ENCODE results near the gene NAA16. TPM values are rescaled to one million over a fixed set of nuclear protein-coding genes. Genes with fewer than 3 reads are reported as not detected.

NAA16 gene
- total RNA-seq, 1 donor from 2014 or later: 18.8 TPM

- Histone ChIP-seq H3K27ac (ENCODE audit: low read depth, low read length) (no peak overlapping the region), H3K9me3 (ENCODE audit: control insufficient read depth in 3 of 3, low read length in 3 of 3) (no peaks in the 10 kb centered on the region), H3K36me3 (ENCODE audit: control insufficient read depth in 3 of 3, insufficient read depth in 3 of 3, low read length in 3 of 3) (no peaks in the 10 kb centered on the region), H3K27me3 (ENCODE audit: control insufficient read depth in 3 of 3, insufficient read depth in 3 of 3, low read length in 3 of 3) (no peaks in the 10 kb centered on the region), H3K4me3 (ENCODE audit: low read length in 3 of 3) (no peak overlapping the region), H3K4me1 (ENCODE audit: control insufficient read depth in 3 of 3, insufficient read depth in 3 of 3, low read length in 3 of 3) (no peaks in the 10 kb centered on the region), H3K9ac (ENCODE audit: low read depth in 1 of 3, low read length in 3 of 3) (no peak overlapping the region)
Observed at GRCh38 chr13:41299316-41300094, 11.6 kb upstream of the NAA16 start.

GRCh38 chr13:41302743-41303142 is 8.3 kb upstream of the NAA16 start:
- Histone ChIP-seq H3K36me3 (ENCODE audit: control insufficient read depth in 3 of 3, insufficient read depth in 3 of 3, low read length in 3 of 3) (no peaks in the 10 kb centered on the region), H3K27ac (ENCODE audit: low read depth, low read length) (no peak overlapping the region), H3K4me3 (ENCODE audit: low read length in 3 of 3) (no peak overlapping the region), H3K27me3 (ENCODE audit: control insufficient read depth in 3 of 3, insufficient read depth in 3 of 3, low read length in 3 of 3) (no peaks in the 10 kb centered on the region), H3K9me3 (ENCODE audit: control insufficient read depth in 3 of 3, low read length in 3 of 3) (no peaks in the 10 kb centered on the region), H3K4me1 (ENCODE audit: control insufficient read depth in 3 of 3, insufficient read depth in 3 of 3, low read length in 3 of 3) (no peaks in the 10 kb centered on the region), H3K9ac (ENCODE audit: low read depth in 1 of 3, low read length in 3 of 3) (no peak overlapping the region)

- H3K4me3 ChIP-seq (ENCODE audit: low read length in 3 of 3): no peak overlapping the region
- H3K27me3 ChIP-seq (ENCODE audit: control insufficient read depth in 3 of 3, insufficient read depth in 3 of 3, low read length in 3 of 3): no peaks in the 10 kb centered on the region
- no peaks in the 10 kb centered on the region for H3K4me1 ChIP-seq (ENCODE audit: control insufficient read depth in 3 of 3, insufficient read depth in 3 of 3, low read length in 3 of 3)
- no peak overlapping the region for H3K9ac ChIP-seq (ENCODE audit: low read depth in 1 of 3, low read length in 3 of 3)
- no peak overlapping the region for H3K27ac ChIP-seq (ENCODE audit: low read depth, low read length)
- no peaks in the 10 kb centered on the region for H3K36me3 ChIP-seq (ENCODE audit: control insufficient read depth in 3 of 3, insufficient read depth in 3 of 3, low read length in 3 of 3)
- H3K9me3 ChIP-seq (ENCODE audit: control insufficient read depth in 3 of 3, low read length in 3 of 3): no peaks in the 10 kb centered on the region
Observed at GRCh38 chr13:41304551-41304950, 6.5 kb upstream of the NAA16 start.

DNA sequence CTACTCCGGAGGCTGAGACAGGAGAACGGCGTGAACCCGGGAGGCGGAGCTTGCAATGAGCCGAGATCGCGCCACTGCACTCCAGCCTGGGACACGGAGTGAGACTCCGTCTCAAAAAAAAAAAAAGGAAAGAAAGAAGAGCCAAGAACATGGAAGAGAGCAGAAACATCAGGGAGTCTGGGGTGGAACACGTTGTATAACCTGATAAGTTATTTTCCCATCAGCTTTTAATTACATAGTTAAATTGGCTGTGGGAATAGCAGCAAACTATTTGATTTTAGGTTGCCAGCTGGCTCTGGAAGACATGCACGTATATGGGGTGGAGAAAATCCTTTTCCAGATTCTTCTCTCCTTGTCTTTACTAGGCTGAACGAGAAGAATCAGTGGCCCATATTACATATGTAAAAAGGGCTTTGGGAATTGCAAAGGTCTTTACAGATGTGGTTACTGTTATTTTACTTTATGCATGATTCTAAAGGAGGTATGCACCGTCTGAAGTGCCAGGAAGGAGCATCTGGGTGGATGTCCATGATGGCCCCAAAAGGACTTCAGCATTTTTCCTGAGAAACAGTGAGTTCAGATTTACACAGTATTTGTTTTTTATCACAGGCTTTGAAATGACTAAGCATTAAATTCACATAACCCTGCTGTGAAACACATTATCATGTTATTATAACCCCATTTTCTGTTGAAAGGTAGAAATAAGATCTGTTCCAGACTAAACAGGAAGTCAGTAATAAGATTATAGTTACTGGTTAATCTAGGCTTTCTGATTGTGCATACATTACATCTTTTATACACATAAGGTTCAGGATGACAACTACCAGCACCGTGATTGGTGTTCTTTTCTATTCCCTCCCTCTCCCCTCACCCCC is 4.6 kb upstream of the NAA16 start:
- no peaks in the 10 kb centered on the region for H3K36me3 ChIP-seq (ENCODE audit: control insufficient read depth in 3 of 3, insufficient read depth in 3 of 3, low read length in 3 of 3)
- no peak overlapping the region for H3K9ac ChIP-seq (ENCODE audit: low read depth in 1 of 3, low read length in 3 of 3)
- H3K4me3 ChIP-seq (ENCODE audit: low read length in 3 of 3): no peak overlapping the region
- peaks cover 0 to 6% (median 4%) of the 10 kb centered on the region in 3 donors for H3K4me1 ChIP-seq (ENCODE audit: control insufficient read depth in 3 of 3, insufficient read depth in 3 of 3, low read length in 3 of 3)
- H3K27me3 ChIP-seq (ENCODE audit: control insufficient read depth in 3 of 3, insufficient read depth in 3 of 3, low read length in 3 of 3): no peaks in the 10 kb centered on the region
- H3K9me3 ChIP-seq (ENCODE audit: control insufficient read depth in 3 of 3, low read length in 3 of 3): no peaks in the 10 kb centered on the region
- H3K27ac ChIP-seq (ENCODE audit: low read depth, low read length): no peak overlapping the region

DNA sequence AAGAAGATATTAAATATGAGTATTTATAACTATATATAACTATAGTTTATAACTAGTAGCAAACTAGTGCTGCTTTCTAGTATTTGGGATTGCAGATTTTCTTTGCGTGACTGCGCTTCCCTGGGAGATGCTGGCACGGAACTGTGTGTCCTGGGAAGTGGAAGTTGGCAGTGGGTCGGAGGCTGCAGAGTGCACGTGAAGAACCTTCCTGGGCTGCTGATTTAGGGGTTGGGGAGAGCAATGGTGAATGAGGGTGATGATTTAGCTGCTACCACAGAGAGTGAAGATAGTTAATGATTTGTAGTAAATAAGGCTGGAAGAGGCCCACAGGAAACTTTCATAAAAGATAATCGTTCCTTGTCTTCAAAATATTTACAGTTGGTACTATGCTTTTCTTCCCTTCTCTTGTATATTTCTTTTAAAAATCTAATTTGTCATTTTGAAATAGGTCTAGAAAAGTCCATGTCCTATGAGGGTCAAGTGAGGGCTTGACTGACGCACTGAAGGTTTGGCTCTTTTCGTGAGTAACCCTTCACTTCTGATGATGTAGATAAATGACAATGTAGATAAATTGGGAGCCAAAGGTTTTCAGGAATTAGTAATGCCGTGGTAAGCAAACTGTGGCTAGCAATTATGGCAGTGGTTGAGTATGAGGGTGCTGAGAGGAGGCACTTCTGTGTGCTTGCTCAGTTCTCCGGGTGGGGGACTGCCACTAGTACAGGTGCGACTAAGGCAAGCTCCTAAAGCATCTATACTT is 3.0 kb upstream of the NAA16 start:
- no peak overlapping the region for H3K27ac ChIP-seq (ENCODE audit: low read depth, low read length)
- H3K9ac ChIP-seq (ENCODE audit: low read depth in 1 of 3, low read length in 3 of 3): no peak overlapping the region
- no peak overlapping the region for H3K4me3 ChIP-seq (ENCODE audit: low read length in 3 of 3)
- peaks cover under 1 to 11% (median 8%) of the 10 kb centered on the region in 3 donors for H3K4me1 ChIP-seq (ENCODE audit: control insufficient read depth in 3 of 3, insufficient read depth in 3 of 3, low read length in 3 of 3)
- H3K36me3 ChIP-seq (ENCODE audit: control insufficient read depth in 3 of 3, insufficient read depth in 3 of 3, low read length in 3 of 3): no peaks in the 10 kb centered on the region
- H3K9me3 ChIP-seq (ENCODE audit: control insufficient read depth in 3 of 3, low read length in 3 of 3): no peaks in the 10 kb centered on the region
- no peaks in the 10 kb centered on the region for H3K27me3 ChIP-seq (ENCODE audit: control insufficient read depth in 3 of 3, insufficient read depth in 3 of 3, low read length in 3 of 3)

DNA sequence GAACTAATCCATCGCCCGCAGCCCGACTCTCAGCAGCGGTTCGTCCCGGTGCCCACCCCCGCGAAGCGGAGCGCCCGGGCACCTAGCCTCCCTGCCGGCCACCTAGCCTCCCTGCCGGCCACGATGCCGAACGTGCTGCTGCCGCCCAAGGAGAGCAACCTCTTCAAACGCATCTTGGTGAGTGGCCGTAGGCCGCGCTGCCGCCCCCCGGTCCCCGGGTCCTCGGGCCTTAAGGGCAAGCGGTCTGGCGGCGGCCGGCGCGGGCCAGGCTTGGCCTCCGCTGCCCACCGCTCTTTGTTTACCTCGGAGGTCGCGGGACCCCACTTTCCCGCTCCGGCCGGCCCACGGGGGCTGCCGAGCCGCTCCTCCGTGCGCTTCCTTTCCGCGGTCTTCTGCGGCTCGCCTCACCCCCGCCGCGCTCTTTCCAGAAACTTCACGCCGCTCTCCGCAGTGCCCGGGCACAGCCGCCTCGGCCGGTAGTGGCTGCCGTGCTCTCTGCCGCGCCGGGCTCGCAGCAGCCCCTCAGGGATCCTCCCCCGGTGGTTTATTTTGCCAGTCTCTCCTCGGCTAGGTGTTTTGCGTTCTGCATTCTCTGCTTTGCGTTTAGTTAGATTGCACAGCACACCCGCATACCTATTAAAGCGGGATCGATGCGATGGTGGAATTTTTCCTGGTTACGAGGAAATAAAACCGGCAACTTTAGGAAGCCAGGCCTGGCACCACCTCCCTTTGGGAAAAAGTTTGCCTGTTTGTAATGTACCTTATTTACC is 524 bp downstream of the NAA16 start:
- Histone ChIP-seq H3K36me3 (ENCODE audit: control insufficient read depth in 3 of 3, insufficient read depth in 3 of 3, low read length in 3 of 3) (no peaks in the 10 kb centered on the region), H3K9me3 (ENCODE audit: control insufficient read depth in 3 of 3, low read length in 3 of 3) (no peaks in the 10 kb centered on the region), H3K27me3 (ENCODE audit: control insufficient read depth in 3 of 3, insufficient read depth in 3 of 3, low read length in 3 of 3) (no peaks in the 10 kb centered on the region), H3K4me3 (ENCODE audit: low read length in 3 of 3) (peak overlapping the region; percentile 94 to 97 (median 95)), H3K9ac (ENCODE audit: low read depth in 1 of 3, low read length in 3 of 3) (peak overlapping the region; percentile 92 to 96 (median 93)), H3K4me1 (ENCODE audit: control insufficient read depth in 3 of 3, insufficient read depth in 3 of 3, low read length in 3 of 3) (peaks cover 16 to 32% (median 28%) of the 10 kb centered on the region in 3 donors), H3K27ac (ENCODE audit: low read depth, low read length) (peak overlapping the region; percentile 91)

GRCh38 chr13:41312176-41312500 is 1.1 kb downstream of the NAA16 start:
- peaks cover 16 to 32% (median 28%) of the 10 kb centered on the region in 3 donors for H3K4me1 ChIP-seq (ENCODE audit: control insufficient read depth in 3 of 3, insufficient read depth in 3 of 3, low read length in 3 of 3)
- peak overlapping the region; percentile 91 for H3K27ac ChIP-seq (ENCODE audit: low read depth, low read length)
- H3K9ac ChIP-seq (ENCODE audit: low read depth in 1 of 3, low read length in 3 of 3): peak overlapping the region; percentile 92 to 96 (median 93)
- no peaks in the 10 kb centered on the region for H3K27me3 ChIP-seq (ENCODE audit: control insufficient read depth in 3 of 3, insufficient read depth in 3 of 3, low read length in 3 of 3)
- H3K36me3 ChIP-seq (ENCODE audit: control insufficient read depth in 3 of 3, insufficient read depth in 3 of 3, low read length in 3 of 3): no peaks in the 10 kb centered on the region
- H3K4me3 ChIP-seq (ENCODE audit: low read length in 3 of 3): peak overlapping the region; percentile 94 to 97 (median 95)
- no peaks in the 10 kb centered on the region for H3K9me3 ChIP-seq (ENCODE audit: control insufficient read depth in 3 of 3, low read length in 3 of 3)

DNA sequence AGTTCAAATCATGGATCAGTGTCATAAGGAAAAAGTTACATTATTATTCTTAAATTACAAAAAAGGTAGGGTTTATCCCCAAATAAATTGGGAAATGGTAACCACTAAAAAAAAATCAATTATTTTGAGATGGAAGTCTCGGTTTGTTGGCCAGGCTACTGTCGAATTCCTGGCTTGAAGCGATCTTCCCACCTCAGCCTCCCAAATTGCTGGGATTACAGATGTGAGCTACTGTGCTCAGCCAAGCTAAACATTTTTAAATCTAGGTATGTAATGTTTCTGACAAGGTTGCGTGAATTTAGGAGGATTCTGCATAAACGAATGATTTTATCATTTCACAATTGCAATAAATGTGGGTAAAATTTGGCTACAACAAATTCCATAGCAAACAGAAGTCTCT is 2.0 kb downstream of the NAA16 start:
- Histone ChIP-seq H3K27ac (ENCODE audit: low read depth, low read length) (no peak overlapping the region), H3K4me3 (ENCODE audit: low read length in 3 of 3) (peak overlapping the region in 1 of 3 donors; percentile 16), H3K9me3 (ENCODE audit: control insufficient read depth in 3 of 3, low read length in 3 of 3) (no peaks in the 10 kb centered on the region), H3K36me3 (ENCODE audit: control insufficient read depth in 3 of 3, insufficient read depth in 3 of 3, low read length in 3 of 3) (no peaks in the 10 kb centered on the region), H3K9ac (ENCODE audit: low read depth in 1 of 3, low read length in 3 of 3) (peak overlapping the region; percentile 92 to 96 (median 93)), H3K4me1 (ENCODE audit: control insufficient read depth in 3 of 3, insufficient read depth in 3 of 3, low read length in 3 of 3) (peaks cover 16 to 32% (median 28%) of the 10 kb centered on the region in 3 donors), H3K27me3 (ENCODE audit: control insufficient read depth in 3 of 3, insufficient read depth in 3 of 3, low read length in 3 of 3) (no peaks in the 10 kb centered on the region)

DNA sequence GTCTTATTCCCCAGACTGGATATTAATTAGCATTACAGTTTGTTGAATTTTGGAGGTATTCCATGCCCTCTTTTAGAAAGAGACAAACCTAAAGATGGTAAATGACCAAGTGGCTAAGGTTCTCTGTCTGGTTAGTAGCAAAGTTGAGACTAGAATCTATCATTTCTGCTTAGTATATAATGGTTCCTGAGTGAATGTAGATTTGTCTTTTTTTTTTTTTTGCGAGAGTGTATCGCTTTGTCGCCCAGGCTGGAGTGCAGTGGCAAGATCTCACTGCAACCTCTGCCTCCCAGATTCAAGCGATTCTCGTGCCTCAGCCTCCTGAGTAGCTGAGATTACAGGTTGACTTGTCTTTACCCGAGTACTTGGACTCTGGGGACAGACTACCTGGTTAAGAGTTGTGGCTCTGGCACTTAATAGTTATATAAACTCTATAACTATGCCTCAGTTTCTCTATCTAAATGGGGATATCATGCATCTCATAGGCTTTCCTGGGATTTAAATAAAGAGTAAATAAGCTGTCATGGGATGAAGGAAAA is 2.7 kb downstream of the NAA16 start:
- H3K27me3 ChIP-seq (ENCODE audit: control insufficient read depth in 3 of 3, insufficient read depth in 3 of 3, low read length in 3 of 3): no peaks in the 10 kb centered on the region
- peaks cover 16 to 32% (median 28%) of the 10 kb centered on the region in 3 donors for H3K4me1 ChIP-seq (ENCODE audit: control insufficient read depth in 3 of 3, insufficient read depth in 3 of 3, low read length in 3 of 3)
- H3K9me3 ChIP-seq (ENCODE audit: control insufficient read depth in 3 of 3, low read length in 3 of 3): no peaks in the 10 kb centered on the region
- H3K36me3 ChIP-seq (ENCODE audit: control insufficient read depth in 3 of 3, insufficient read depth in 3 of 3, low read length in 3 of 3): no peaks in the 10 kb centered on the region
- H3K9ac ChIP-seq (ENCODE audit: low read depth in 1 of 3, low read length in 3 of 3): peak overlapping the region in 1 of 3 donors; percentile 93
- no peak overlapping the region for H3K27ac ChIP-seq (ENCODE audit: low read depth, low read length)
- no peak overlapping the region for H3K4me3 ChIP-seq (ENCODE audit: low read length in 3 of 3)

All from skeletal muscle tissue (tissue), 4 donors.